GM23248 (cell line): ENCODE data around the gene THSD4.

Experiments used
- EZH2 ChIP-seq: fragments of 200-600 bp; sonication (generic); IDR thresholded peaks from 2 replicates; pipeline ENCODE4 v1.6.1; 2018; ENCODE audit warnings: antibody characterized with exemption, mild to moderate bottlenecking; ENCODE audit not compliant: insufficient read depth, poor library complexity, severe bottlenecking
- EZH2phosphoT487 ChIP-seq: fragments of 200-600 bp; sonication (generic); IDR thresholded peaks from 2 replicates; pipeline ENCODE4 v1.6.1; 2018; ENCODE audit warnings: antibody characterized with exemption, moderate library complexity, mild to moderate bottlenecking, low read depth; ENCODE audit not compliant: insufficient read depth

GRCh38 chr15:71296315-71296679, 181.0 kb downstream of the THSD4 start:
- TF ChIP-seq EZH2phosphoT487 (no peak), EZH2 (no peak)
